HCT116 (cell line): ENCODE measurements around the gene USP12. TPM values are rescaled to one million over a fixed set of nuclear protein-coding genes. Genes with fewer than 3 reads are reported as not detected.

Source experiments
- ATAC-seq: fragments of 200-7000 bp; cut with Tn5 transposase; 2 replicates; pipeline ENCODE4 v1.9.1; 2020; ENCODE audit warnings: mild to moderate bottlenecking, moderate library complexity
- BruUV-seq: library from RNA; stranded (reverse); fragments of 400-500 nt; replicated peaks from 2 replicates; lab custom pipeline; 2021; lab: Mats Ljungman, UMichigan
- CTCF ChIA-PET: fragments of 300-600 bp; sonication (Branson Sonifier 250); formaldehyde crosslinking; loops from one replicate; lab custom pipeline; 2021; ENCODE audit warnings: antibody characterized with exemption; lab: Charles Lee
- POLR2A ChIA-PET: fragments of 300-600, 350-600 bp; sonication (Branson Sonifier 250); formaldehyde crosslinking; loops from one replicate; lab custom pipeline; 2021; ENCODE audit warnings: antibody characterized with exemption; lab: Charles Lee
- RAD21 ChIA-PET, 2 experiments: fragments of 300-600 bp; sonication (Branson Sonifier 250); formaldehyde crosslinking; loops; one replicate each; lab custom pipeline; 2023; ENCODE audit warnings: low total read pairs in 2 of 2; ENCODE audit not compliant: uncharacterized antibody in 2 of 2, unreplicated experiment in 2 of 2, low non-redundant PET in 1 of 2; lab: Charles Lee
- DNase-seq: peaks from one replicate; pipeline ENCODE4 v3.0.0-alpha.2; 2010; ENCODE audit warnings: low read depth, low spot score
- H2AFZ ChIP-seq: fragments of 200-600 bp; shearing (Covaris generic), sonication (generic); 2 replicates; pipeline ENCODE4 v1.6.1; 2017; ENCODE audit warnings: low read depth, mixed run types, mixed read lengths, antibody characterized with exemption, low read length; ENCODE audit not compliant: poor library complexity, severe bottlenecking
- H3K27ac ChIP-seq: 2 replicates; pipeline ENCODE4 v1.5.1; 2012; ENCODE audit warnings: low read depth, low read length
- H3K27me3 ChIP-seq: fragments of 200-600 bp; sonication (generic); 2 replicates; pipeline ENCODE4 v1.6.1; 2016; ENCODE audit warnings: mixed run types, low read length, mixed read lengths; ENCODE audit not compliant: insufficient read depth
- H3K36me3 ChIP-seq, 2 experiments: fragments of 200-500 bp in 1 of 2; fragments of 200-600 bp in 1 of 2; sonication (Bioruptor generic) in 1 of 2; sonication (generic) in 1 of 2; 2 replicates each; pipeline versions ENCODE4 v1.5.1 to v1.6.1; 2014 to 2016; ENCODE audit warnings: low read length in 2 of 2, inconsistent platforms in 1 of 2, mixed read lengths in 1 of 2, mixed run types in 1 of 2; ENCODE audit not compliant: insufficient read depth in 2 of 2, control insufficient read depth in 1 of 2
- H3K4me1 ChIP-seq, 2 experiments: fragments of 200-600 bp in 1 of 2; sonication (generic) in 1 of 2; 2 replicates each; pipeline versions ENCODE4 v1.5.1 to v1.6.1; 2012 to 2017; ENCODE audit warnings: low read length in 2 of 2, inconsistent platforms in 1 of 2, mild to moderate bottlenecking in 1 of 2, mixed read lengths in 1 of 2, mixed run types in 1 of 2, moderate library complexity in 1 of 2; ENCODE audit not compliant: insufficient read depth in 2 of 2, control insufficient read depth in 1 of 2
- H3K4me2 ChIP-seq: fragments of 200-600 bp; sonication (generic); 2 replicates; pipeline ENCODE4 v1.6.1; 2017; ENCODE audit warnings: mixed run types, low read length, mixed read lengths
- H3K4me3 ChIP-seq, 2 experiments: fragments of 200-600 bp in 1 of 2; sonication (generic) in 1 of 2; replicated peaks in 1 of 2; 2 replicates each; pipeline ENCODE4 v1.5.1; 2011 to 2016; ENCODE audit warnings: low read length in 2 of 2, control low read depth in 1 of 2, low read depth in 1 of 2, mild to moderate bottlenecking in 1 of 2, mixed read lengths in 1 of 2, mixed run types in 1 of 2
- H3K79me2 ChIP-seq: fragments of 200-600 bp; sonication (generic); 2 replicates; pipeline ENCODE4 v1.6.1; 2017; ENCODE audit warnings: mild to moderate bottlenecking, mixed run types, low read length, moderate library complexity, mixed read lengths; ENCODE audit not compliant: insufficient read depth
- H3K9ac ChIP-seq: fragments of 200-600 bp; sonication (generic); 2 replicates; pipeline ENCODE4 v1.6.1; 2016; ENCODE audit warnings: low read length, mixed read lengths
- H3K9me2 ChIP-seq: fragments of 200-600 bp; sonication (generic), shearing (Covaris generic); 2 replicates; pipeline ENCODE4 v1.6.1; 2017; ENCODE audit warnings: mixed run types, mild to moderate bottlenecking, moderate library complexity; ENCODE audit not compliant: insufficient read depth
- H3K9me3 ChIP-seq, 2 experiments: fragments of 200-500 bp in 1 of 2; fragments of 200-600 bp in 1 of 2; sonication (Bioruptor generic) in 1 of 2; sonication (generic) in 1 of 2; 2 replicates each; pipeline ENCODE4 v1.6.1; 2014 to 2017; ENCODE audit warnings: low read length in 2 of 2, mixed read lengths in 2 of 2, inconsistent platforms in 1 of 2, low read depth in 1 of 2, mild to moderate bottlenecking in 1 of 2, mixed run types in 1 of 2, moderate library complexity in 1 of 2; ENCODE audit not compliant: control insufficient read depth in 1 of 2, insufficient read depth in 1 of 2
- H4K20me1 ChIP-seq: fragments of 200-600 bp; sonication (generic), shearing (Covaris generic); 2 replicates; pipeline ENCODE4 v1.6.1; 2017; ENCODE audit warnings: mixed run types, mild to moderate bottlenecking, moderate library complexity; ENCODE audit not compliant: insufficient read depth
- CBX3 ChIP-seq: IDR thresholded peaks from 2 replicates; pipeline ENCODE4 v1.6.1; 2012; ENCODE audit warnings: low read depth
- CEBPB ChIP-seq: IDR thresholded peaks from 2 replicates; pipeline ENCODE4 v1.6.1; 2012; ENCODE audit warnings: low read depth
- EZH2phosphoT487 ChIP-seq: fragments of 200-600 bp; IDR thresholded peaks from 2 replicates; pipeline ENCODE4 v1.6.1; 2018; ENCODE audit warnings: antibody characterized with exemption, borderline replicate concordance
- POLR2AphosphoS5 ChIP-seq: IDR thresholded peaks from 2 replicates; pipeline ENCODE4 v1.6.1; 2011; ENCODE audit warnings: mild to moderate bottlenecking, low read depth, low read length, moderate library complexity
- TCF7L2 ChIP-seq: IDR thresholded peaks from 2 replicates; pipeline ENCODE4 v1.7.0; 2011; ENCODE audit warnings: borderline replicate concordance, inconsistent platforms; ENCODE audit not compliant: insufficient read depth, insufficient read length; ENCODE audit errors: extremely low read depth
- ZNF274 ChIP-seq: fragments of 200-500 bp; sonication (Bioruptor generic); IDR thresholded peaks from 2 replicates; pipeline ENCODE4 v1.6.1; 2014; ENCODE audit warnings: mild to moderate bottlenecking, low read depth, low read length, inconsistent platforms
- intact Hi-C: fragments of 100-400 bp; cut with micrococcal nuclease; formaldehyde crosslinking; loops from 2 replicates; pipeline ENCODE4 v1.10.0; 2022
- total RNA-seq: library from RNA; stranded (reverse); gene quantifications from one replicate; pipeline ENCODE4 v1.2.1, GENCODE V29; 2021; ENCODE audit not compliant: unreplicated experiment
- TF ChIP-seq, protein P1 (sequence below): IDR thresholded peaks from 2 replicates; pipeline ENCODE4 v1.6.1; 2012

The USP12 gene
- total RNA-seq, 1 experiment from 2014 or later: 28.3 TPM

DNA sequence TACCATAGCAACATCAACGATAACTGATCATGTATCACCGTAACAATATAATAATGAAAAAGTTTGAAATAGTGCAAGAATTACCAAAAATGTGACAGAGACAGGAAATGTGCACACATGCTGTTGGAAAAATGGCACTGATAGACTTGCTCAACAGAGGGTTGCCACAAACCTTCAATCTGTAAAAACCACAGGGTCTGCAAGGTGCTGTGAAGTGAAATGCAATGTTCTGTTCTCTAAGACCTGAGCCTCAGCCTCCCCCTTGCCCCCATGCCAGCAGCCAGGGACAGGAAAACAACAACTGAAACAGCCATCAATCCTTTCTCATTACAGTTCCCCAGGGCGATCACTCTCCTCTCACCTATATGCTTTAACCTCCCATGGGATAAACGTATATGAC lies 88.4 kb downstream of the USP12 start:
- Histone ChIP-seq H3K4me1 (no peaks in the 10 kb centered on the region), H3K27me3 (no peaks in the 10 kb centered on the region), H3K9ac (no peak overlapping the region), H3K27ac (no peak overlapping the region), H3K9me2 (no peaks in the 10 kb centered on the region), H3K79me2 (peaks cover 3% of the 10 kb centered on the region), H3K36me3 (peaks cover 0 to 2% of the 10 kb centered on the region in 2 experiments; a peak in 1 of 4 replicates), H3K9me3 (no peaks in the 10 kb centered on the region), H4K20me1 (0 out of 2 replicates have a peak, but pooled peaks cover 4% of the 10 kb centered on the region), H3K4me2 (no peak overlapping the region), H3K4me3 (no peak overlapping the region), H2AFZ (no peak overlapping the region)
- no peak for ATAC-seq
- CTCF ChIA-PET: no interaction called here
- RAD21 ChIA-PET: no interaction called here
- intact Hi-C loops: no loop called here
- POLR2A ChIA-PET: no interaction called here
- no peak for DNase-seq
- TF ChIP-seq POLR2AphosphoS5 (no peak), CEBPB (no peak), CBX3 (no peak), ZNF274 (no peak), EZH2phosphoT487 (no peak)
- TF ChIP-seq, protein P1, sequence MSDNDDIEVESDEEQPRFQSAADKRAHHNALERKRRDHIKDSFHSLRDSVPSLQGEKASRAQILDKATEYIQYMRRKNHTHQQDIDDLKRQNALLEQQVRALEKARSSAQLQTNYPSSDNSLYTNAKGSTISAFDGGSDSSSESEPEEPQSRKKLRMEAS: no peak
- BruUV-seq: no TSS peak

DNA sequence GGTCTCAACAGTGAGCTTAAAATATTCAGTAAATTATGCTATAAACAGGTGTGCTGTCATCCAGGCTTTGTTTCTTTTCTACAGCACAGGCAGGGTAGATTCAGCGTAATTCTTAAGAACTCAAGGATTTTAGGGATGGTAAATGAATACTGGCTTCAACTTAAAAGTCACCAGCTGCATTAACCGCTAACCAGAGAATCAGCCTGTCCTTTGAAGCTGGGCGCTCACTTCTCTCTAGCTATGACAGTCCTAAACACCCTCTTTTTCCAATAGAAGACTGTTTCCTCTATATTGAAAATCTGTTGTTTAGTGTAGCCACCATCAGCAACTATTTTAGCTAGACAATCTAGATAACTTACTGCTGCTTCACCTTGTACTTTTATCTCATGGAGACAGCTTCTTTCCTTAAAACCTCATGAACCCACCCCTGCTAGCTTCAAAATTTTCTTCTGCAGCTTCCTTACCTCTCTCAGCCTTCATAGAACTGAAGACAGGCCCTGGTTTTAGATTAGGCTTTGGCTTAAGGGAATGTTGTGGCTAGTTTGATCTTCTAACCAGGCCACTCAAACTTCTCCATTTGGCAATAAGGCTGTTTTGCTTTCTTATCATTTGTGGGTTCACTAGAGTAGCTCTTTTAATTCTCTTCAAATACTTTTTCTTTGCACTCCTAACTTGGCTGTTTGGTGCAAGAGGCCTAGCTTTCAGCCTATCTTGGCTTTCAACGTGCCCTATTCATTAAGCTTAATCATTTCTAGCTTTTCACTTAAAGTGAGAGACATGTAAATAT lies 89.5 kb downstream of the USP12 start:
- ATAC-seq (no peak), DNase-seq (no peak)
- TF ChIP-seq TCF7L2: no peak
- POLR2A ChIA-PET: no interaction called here
- Histone ChIP-seq H2AFZ (no peak overlapping the region), H3K4me1 (no peaks in the 10 kb centered on the region), H3K36me3 (peaks cover 0 to 2% of the 10 kb centered on the region in 2 experiments; a peak in 1 of 4 replicates), H3K27ac (no peak overlapping the region), H3K4me3 (no peak overlapping the region), H3K4me2 (no peak overlapping the region), H3K9me2 (no peaks in the 10 kb centered on the region), H3K9ac (no peak overlapping the region), H3K9me3 (no peaks in the 10 kb centered on the region), H3K27me3 (no peaks in the 10 kb centered on the region), H3K79me2 (peaks cover 7% of the 10 kb centered on the region), H4K20me1 (peaks cover 8% of the 10 kb centered on the region)
- RAD21 ChIA-PET: no interaction called here
- intact Hi-C loops: no loop called here
- BruUV-seq: no TSS peak
- CTCF ChIA-PET: no interaction called here
